PFSK-1 (cell line): ENCODE measurements around the gene FOLR2.

Experiments used
- FOXP2 ChIP-seq: optimal IDR thresholded peaks from 2 replicates; pipeline ENCODE3; 2011; ENCODE audit warnings: borderline replicate concordance, control low read depth, inconsistent platforms; ENCODE audit not compliant: insufficient read depth; ENCODE audit errors: extremely low read length, extremely low read depth
- POLR2AphosphoS5 ChIP-seq: IDR thresholded peaks from 2 replicates; pipeline ENCODE4 v1.6.1; 2012; ENCODE audit warnings: low read depth, mild to moderate bottlenecking, control low read depth, low read length, moderate library complexity
- SIN3A ChIP-seq: IDR thresholded peaks from 2 replicates; pipeline ENCODE4 v1.6.1; 2012; ENCODE audit warnings: mild to moderate bottlenecking, low read length, moderate library complexity, borderline replicate concordance; ENCODE audit not compliant: insufficient read depth
- TAF1 ChIP-seq: IDR thresholded peaks from 2 replicates; pipeline ENCODE4 v1.6.1; 2012; ENCODE audit warnings: low read length, control low read depth, borderline replicate concordance; ENCODE audit not compliant: insufficient read depth
- TF ChIP-seq, protein P1 (sequence below), 2 experiments: IDR thresholded peaks; 2 replicates each; pipeline versions ENCODE4 v1.6.1 to v1.8.0; 2011 to 2012; ENCODE audit warnings: low read depth in 2 of 2, low read length in 2 of 2, control low read depth in 1 of 2, inconsistent platforms in 1 of 2, mild to moderate bottlenecking in 1 of 2, moderate library complexity in 1 of 2; ENCODE audit not compliant: insufficient read depth in 1 of 2

FOLR2 gene

GRCh38 chr11:72179049-72179803 is 37.4 kb upstream of the FOLR2 start:
- TF ChIP-seq POLR2AphosphoS5 (no peak), SIN3A (no peak)

- TF ChIP-seq SIN3A (no peak), FOXP2 (no peak), TAF1 (no peak)
Measured at GRCh38 chr11:72179804-72180396, 36.7 kb upstream of the FOLR2 start.

DNA sequence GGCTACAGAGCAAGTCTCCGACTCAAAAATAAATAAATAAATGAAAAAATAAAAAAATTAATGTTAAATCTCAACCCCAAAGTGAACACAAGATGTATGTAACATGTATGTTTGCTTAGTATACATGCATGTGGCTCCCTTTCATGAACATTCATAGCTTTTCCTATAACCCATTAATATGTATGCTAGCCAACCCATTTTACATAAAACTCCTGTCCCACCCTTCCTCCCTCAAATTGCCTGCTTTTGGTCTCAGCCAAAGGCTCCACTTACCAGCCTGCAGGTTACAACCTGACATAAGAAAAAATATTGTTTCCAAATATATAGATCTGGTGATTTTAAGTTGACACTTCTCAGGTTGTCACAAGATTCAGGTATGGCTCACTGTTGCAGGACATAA is 28.3 kb upstream of the FOLR2 start:
- TF ChIP-seq TAF1 (no peak), SIN3A (no peak), POLR2AphosphoS5 (no peak), FOXP2 (no peak)
- TF ChIP-seq, protein P1, sequence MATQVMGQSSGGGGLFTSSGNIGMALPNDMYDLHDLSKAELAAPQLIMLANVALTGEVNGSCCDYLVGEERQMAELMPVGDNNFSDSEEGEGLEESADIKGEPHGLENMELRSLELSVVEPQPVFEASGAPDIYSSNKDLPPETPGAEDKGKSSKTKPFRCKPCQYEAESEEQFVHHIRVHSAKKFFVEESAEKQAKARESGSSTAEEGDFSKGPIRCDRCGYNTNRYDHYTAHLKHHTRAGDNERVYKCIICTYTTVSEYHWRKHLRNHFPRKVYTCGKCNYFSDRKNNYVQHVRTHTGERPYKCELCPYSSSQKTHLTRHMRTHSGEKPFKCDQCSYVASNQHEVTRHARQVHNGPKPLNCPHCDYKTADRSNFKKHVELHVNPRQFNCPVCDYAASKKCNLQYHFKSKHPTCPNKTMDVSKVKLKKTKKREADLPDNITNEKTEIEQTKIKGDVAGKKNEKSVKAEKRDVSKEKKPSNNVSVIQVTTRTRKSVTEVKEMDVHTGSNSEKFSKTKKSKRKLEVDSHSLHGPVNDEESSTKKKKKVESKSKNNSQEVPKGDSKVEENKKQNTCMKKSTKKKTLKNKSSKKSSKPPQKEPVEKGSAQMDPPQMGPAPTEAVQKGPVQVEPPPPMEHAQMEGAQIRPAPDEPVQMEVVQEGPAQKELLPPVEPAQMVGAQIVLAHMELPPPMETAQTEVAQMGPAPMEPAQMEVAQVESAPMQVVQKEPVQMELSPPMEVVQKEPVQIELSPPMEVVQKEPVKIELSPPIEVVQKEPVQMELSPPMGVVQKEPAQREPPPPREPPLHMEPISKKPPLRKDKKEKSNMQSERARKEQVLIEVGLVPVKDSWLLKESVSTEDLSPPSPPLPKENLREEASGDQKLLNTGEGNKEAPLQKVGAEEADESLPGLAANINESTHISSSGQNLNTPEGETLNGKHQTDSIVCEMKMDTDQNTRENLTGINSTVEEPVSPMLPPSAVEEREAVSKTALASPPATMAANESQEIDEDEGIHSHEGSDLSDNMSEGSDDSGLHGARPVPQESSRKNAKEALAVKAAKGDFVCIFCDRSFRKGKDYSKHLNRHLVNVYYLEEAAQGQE (IDR thresholded peaks at IDR 0.05; ENCODE audit: insufficient read depth in 1 of 2, low read depth in 2 of 2, low read length in 2 of 2) = no peak

DNA sequence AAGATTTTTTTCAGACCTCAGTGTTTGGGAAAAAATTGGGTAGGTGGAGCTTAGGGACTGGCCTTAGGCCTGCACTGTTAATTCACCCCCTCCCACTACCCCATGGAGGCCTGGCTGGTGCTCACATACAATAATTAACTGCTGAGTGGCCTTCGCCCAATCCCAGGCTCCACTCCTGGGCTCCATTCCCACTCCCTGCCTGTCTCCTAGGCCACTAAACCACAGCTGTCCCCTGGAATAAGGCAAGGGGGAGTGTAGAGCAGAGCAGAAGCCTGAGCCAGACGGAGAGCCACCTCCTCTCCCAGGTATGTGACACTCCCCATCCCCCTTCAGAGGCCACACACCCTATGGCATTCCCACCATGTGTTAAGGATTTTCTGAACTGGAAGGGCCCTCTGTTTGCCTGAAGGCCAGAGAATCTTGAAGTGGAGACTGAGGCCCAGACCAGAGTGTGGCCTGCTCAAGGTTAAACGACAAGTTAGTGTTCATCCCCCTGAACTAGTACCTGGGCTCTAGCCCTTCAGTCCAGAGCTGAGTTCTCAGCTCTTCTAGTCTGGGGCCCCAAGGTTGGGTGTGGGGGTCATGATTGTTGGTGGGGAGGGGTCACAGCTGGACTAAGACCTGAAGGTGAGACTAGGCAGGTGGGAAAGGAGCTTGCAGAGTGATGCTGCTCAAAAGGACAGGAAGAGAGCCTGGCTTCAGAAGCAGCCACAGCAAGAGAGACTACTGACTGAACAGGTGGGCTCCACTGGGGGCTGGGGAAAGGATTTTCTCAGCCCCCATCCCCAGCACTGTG is 26.9 kb upstream of the FOLR2 start:
- no peak for TF ChIP-seq FOXP2
- no peak for TF ChIP-seq TAF1
- TF ChIP-seq POLR2AphosphoS5 = no peak
- no peak for TF ChIP-seq SIN3A
- TF ChIP-seq, protein P1 (IDR thresholded peaks at IDR 0.05; ENCODE audit: insufficient read depth in 1 of 2, low read depth in 2 of 2, low read length in 2 of 2) = no peak

DNA sequence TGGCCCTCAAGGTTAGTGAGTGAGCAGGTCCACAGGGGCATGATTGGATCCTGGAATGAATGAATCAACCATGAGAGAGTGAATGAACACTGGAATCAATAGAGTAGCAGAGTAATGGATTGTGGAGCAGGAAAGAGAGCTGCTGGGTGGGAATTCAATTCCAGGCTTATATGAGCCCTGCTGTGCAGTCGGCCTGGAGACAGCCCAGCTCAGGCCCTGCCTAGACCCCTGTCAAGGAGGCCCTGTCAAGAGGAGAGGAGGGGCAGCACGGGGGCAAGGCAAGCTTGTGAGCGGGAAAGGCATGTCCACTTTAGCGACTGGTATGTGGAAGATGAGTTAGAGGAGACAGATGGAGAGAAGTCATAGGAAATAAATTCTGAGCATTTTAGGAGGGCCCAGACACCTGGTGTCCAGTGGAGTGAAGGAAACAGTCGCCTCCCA is 25.9 kb upstream of the FOLR2 start:
- TF ChIP-seq FOXP2 (no peak), SIN3A (no peak), POLR2AphosphoS5 (no peak), TAF1 (no peak)
- TF ChIP-seq, protein P1 (IDR thresholded peaks at IDR 0.05; ENCODE audit: insufficient read depth in 1 of 2, low read depth in 2 of 2, low read length in 2 of 2) = no peak

DNA sequence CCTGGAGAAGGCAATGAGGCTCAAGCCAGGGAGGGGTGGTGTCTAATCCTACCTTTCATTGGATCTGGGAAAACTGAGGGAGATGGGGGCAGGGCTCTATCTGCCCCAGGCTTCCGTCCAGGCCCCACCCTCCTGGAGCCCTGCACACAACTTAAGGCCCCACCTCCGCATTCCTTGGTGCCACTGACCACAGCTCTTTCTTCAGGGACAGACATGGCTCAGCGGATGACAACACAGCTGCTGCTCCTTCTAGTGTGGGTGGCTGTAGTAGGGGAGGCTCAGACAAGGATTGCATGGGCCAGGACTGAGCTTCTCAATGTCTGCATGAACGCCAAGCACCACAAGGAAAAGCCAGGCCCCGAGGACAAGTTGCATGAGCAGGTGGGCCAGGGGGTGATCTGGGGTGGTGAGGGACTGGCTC is 24.6 kb upstream of the FOLR2 start, which contains the start of gene FOLR1:
TSS of gene FOLR1 (plus strand) at position 180 of the 421 bp plus-strand sequence. CDS start at position 214, 34 bp downstream.
- TF ChIP-seq SIN3A (no peak), FOXP2 (no peak), POLR2AphosphoS5 (no peak), TAF1 (no peak)
